A549 (cell line): Measurements from ENCODE around the gene RNF39.

ENCODE experiments used
- CHD4 ChIP-seq: fragments of 200-600 bp; sonication (generic); IDR thresholded peaks from 2 replicates; pipeline ENCODE4 v1.6.1; 2016; ENCODE audit warnings: antibody characterized with exemption, mild to moderate bottlenecking, borderline replicate concordance
- EP300 ChIP-seq, 2 experiments: fragments of >200 bp; sonication (Bioruptor Twin); formaldehyde crosslinking; IDR thresholded peaks; 2 replicates in 1 of 2; 3 replicates in 1 of 2; pipeline ENCODE4 v1.6.1; 2016 to 2017
- FOXS1 ChIP-seq: fragments of 250-450 bp; sonication (Bioruptor Pico); IDR thresholded peaks from 2 replicates; pipeline ENCODE4 v1.5.0; 2020; ENCODE audit warnings: mild to moderate bottlenecking, moderate library complexity
- MYC ChIP-seq: IDR thresholded peaks from 2 replicates; pipeline ENCODE4 v1.6.1; 2012; ENCODE audit warnings: mild to moderate bottlenecking, inconsistent platforms, low read length, improper control_type of control experiment, borderline replicate concordance
- POLR2A ChIP-seq: IDR thresholded peaks from 2 replicates; pipeline ENCODE4 v1.6.1; 2012; ENCODE audit warnings: mild to moderate bottlenecking, low read length
- RCOR1 ChIP-seq: fragments of 150-350 bp; IDR thresholded peaks from 2 replicates; pipeline ENCODE4 v1.6.1; 2014; ENCODE audit warnings: antibody characterized with exemption, low read length, low read depth
- RNF2 ChIP-seq: fragments of 200-600 bp; sonication (generic); IDR thresholded peaks from 2 replicates; pipeline ENCODE4 v1.6.1; 2016; ENCODE audit warnings: low read depth, mild to moderate bottlenecking, antibody characterized with exemption, moderate library complexity, borderline replicate concordance
- SREBF2 ChIP-seq: fragments of 450-650 bp; IDR thresholded peaks from 2 replicates; pipeline ENCODE4 v1.6.1; 2014; ENCODE audit warnings: mild to moderate bottlenecking, moderate library complexity
- TF ChIP-seq, protein P1 (sequence below): fragments of >200 bp; sonication (Bioruptor Twin); formaldehyde crosslinking; IDR thresholded peaks from 3 replicates; pipeline ENCODE4 v1.5.1; 2016
- TF ChIP-seq, protein P2 (sequence below): IDR thresholded peaks from 2 replicates; pipeline ENCODE4 v1.6.1; 2012
- TF ChIP-seq, protein P3 (sequence below): fragments of >200 bp; sonication (Bioruptor Twin); formaldehyde crosslinking; IDR thresholded peaks from 2 replicates; pipeline ENCODE4 v1.6.1; 2016

DNA sequence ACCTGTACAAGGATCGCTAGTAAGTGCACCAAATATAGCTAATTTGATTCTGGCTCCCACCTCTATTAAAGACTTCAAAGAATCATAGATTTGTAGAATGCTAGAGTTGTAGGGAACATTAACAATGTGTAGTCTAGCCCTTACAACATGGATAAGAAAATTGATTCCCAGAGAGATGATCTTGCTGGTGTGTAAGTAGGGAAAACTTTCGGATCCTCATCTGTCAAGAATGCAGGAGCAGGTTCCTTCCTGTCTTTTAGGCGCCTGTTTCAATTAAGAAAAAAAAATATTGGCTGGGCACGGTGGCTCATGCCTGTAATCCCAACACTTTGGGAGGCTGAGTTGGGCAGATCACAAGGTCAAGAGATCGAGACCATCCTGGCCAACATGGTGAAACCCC lies 12.3 kb upstream of the RNF39 start:
- TF ChIP-seq SREBF2 = no peak
- TF ChIP-seq RNF2 = no peak
- TF ChIP-seq MYC = no peak
- TF ChIP-seq, protein P1, sequence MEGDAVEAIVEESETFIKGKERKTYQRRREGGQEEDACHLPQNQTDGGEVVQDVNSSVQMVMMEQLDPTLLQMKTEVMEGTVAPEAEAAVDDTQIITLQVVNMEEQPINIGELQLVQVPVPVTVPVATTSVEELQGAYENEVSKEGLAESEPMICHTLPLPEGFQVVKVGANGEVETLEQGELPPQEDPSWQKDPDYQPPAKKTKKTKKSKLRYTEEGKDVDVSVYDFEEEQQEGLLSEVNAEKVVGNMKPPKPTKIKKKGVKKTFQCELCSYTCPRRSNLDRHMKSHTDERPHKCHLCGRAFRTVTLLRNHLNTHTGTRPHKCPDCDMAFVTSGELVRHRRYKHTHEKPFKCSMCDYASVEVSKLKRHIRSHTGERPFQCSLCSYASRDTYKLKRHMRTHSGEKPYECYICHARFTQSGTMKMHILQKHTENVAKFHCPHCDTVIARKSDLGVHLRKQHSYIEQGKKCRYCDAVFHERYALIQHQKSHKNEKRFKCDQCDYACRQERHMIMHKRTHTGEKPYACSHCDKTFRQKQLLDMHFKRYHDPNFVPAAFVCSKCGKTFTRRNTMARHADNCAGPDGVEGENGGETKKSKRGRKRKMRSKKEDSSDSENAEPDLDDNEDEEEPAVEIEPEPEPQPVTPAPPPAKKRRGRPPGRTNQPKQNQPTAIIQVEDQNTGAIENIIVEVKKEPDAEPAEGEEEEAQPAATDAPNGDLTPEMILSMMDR = no peak
- TF ChIP-seq, protein P2, sequence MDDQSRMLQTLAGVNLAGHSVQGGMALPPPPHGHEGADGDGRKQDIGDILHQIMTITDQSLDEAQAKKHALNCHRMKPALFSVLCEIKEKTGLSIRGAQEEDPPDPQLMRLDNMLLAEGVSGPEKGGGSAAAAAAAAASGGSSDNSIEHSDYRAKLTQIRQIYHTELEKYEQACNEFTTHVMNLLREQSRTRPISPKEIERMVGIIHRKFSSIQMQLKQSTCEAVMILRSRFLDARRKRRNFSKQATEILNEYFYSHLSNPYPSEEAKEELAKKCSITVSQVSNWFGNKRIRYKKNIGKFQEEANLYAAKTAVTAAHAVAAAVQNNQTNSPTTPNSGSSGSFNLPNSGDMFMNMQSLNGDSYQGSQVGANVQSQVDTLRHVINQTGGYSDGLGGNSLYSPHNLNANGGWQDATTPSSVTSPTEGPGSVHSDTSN = no peak
- no peak for TF ChIP-seq FOXS1 (CRISPR knock-in tag)
- no peak for TF ChIP-seq EP300 (IDR thresholded peaks at IDR 0.05)
- no peak for TF ChIP-seq RCOR1
- TF ChIP-seq, protein P3, sequence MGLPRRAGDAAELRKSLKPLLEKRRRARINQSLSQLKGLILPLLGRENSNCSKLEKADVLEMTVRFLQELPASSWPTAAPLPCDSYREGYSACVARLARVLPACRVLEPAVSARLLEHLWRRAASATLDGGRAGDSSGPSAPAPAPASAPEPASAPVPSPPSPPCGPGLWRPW = no peak
- no peak for TF ChIP-seq POLR2A
- no peak for TF ChIP-seq CHD4
